Peyer's patch (tissue), 4 donors: ENCODE measurements around the gene PDE11A. TPM values are rescaled to one million over a fixed set of nuclear protein-coding genes. Genes with fewer than 3 reads are reported as not detected.

Source experiments
- DNase-seq, 3 donors: peaks; one replicate each; pipeline ENCODE4 v3.0.0-alpha.2; 2017 to 2019
- H3K27ac ChIP-seq, 4 donors: fragments of 200-600 bp; sonication (generic); one replicate each; pipeline ENCODE4 v1.5.1; 2016 to 2019
- H3K27me3 ChIP-seq, 2 donors: fragments of 200-600 bp; sonication (generic); one replicate each; pipeline ENCODE4 v1.5.1; 2019
- H3K36me3 ChIP-seq, 3 donors: fragments of 200-600 bp; sonication (generic); one replicate each; pipeline ENCODE4 v1.5.1; 2016 to 2019
- H3K4me1 ChIP-seq, 4 donors: fragments of 200-600 bp; sonication (generic); one replicate each; pipeline ENCODE4 v1.5.1; 2016 to 2019
- H3K4me3 ChIP-seq, 4 donors: fragments of 200-600 bp; sonication (generic); 1 replicate in 3 of 4; 2 replicates in 1 of 4; pipeline ENCODE4 v1.5.1; 2016 to 2019; ENCODE audit warnings: mild to moderate bottlenecking in 1 of 4
- H3K9me3 ChIP-seq, 4 donors: fragments of 200-600 bp; sonication (generic); one replicate each; pipeline ENCODE4 v1.5.1; 2016 to 2019; ENCODE audit warnings: mild to moderate bottlenecking in 1 of 4
- POLR2A ChIP-seq, 2 donors: fragments of 450-650 bp; IDR thresholded peaks; one replicate each; pipeline ENCODE4 v1.5.1; 2017; ENCODE audit warnings: antibody characterized with exemption in 2 of 2, mild to moderate bottlenecking in 2 of 2, moderate library complexity in 2 of 2
- total RNA-seq, 4 donors: library from RNA; depleted of rRNA; stranded (reverse); fragments of >200 nt; gene quantifications; one replicate each; pipeline ENCODE4 v1.1.0, GENCODE V29; 2016
- TF ChIP-seq, protein P1 (sequence below), 6 experiments: fragments of 450-650 bp in 4 of 6; fragments of 200-600 bp in 2 of 6; sonication (generic) in 1 of 6; IDR thresholded peaks; one replicate each; pipeline ENCODE4 v1.5.1; 2017 to 2019; ENCODE audit warnings: antibody characterized with exemption in 6 of 6, mild to moderate bottlenecking in 3 of 6, moderate library complexity in 1 of 6

Gene PDE11A
- total RNA-seq, 4 donors from 2014 or later: 1.6 to 2.1 (median 1.7) TPM

DNA sequence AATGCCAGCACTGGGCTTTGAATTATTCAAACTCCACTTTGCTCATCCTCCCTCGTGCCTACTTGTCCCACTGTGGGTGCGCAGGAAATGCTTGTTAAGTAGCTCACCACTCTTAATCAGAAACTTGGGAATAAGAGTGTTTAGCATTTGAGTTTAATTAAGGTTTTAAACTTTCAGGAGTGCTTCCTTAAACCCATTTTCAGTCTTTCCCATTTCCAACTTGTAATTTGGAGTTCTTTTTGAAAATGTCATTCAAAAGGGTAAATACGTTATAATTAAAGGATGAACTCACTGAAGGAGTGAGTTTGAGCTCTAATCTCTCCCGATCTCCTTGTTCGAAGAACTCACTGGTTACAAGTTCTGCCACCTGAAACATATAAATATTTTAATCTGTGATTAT lies 403.4 kb downstream of the PDE11A start:
- TF ChIP-seq, protein P1, sequence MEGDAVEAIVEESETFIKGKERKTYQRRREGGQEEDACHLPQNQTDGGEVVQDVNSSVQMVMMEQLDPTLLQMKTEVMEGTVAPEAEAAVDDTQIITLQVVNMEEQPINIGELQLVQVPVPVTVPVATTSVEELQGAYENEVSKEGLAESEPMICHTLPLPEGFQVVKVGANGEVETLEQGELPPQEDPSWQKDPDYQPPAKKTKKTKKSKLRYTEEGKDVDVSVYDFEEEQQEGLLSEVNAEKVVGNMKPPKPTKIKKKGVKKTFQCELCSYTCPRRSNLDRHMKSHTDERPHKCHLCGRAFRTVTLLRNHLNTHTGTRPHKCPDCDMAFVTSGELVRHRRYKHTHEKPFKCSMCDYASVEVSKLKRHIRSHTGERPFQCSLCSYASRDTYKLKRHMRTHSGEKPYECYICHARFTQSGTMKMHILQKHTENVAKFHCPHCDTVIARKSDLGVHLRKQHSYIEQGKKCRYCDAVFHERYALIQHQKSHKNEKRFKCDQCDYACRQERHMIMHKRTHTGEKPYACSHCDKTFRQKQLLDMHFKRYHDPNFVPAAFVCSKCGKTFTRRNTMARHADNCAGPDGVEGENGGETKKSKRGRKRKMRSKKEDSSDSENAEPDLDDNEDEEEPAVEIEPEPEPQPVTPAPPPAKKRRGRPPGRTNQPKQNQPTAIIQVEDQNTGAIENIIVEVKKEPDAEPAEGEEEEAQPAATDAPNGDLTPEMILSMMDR (IDR thresholded peaks at IDR 0.05): no peak
- no peak for TF ChIP-seq POLR2A (IDR thresholded peaks at IDR 0.05)
- no peak overlapping the region for H3K27ac ChIP-seq
- H3K36me3 ChIP-seq: no peaks in the 10 kb centered on the region
- no peaks in the 10 kb centered on the region for H3K9me3 ChIP-seq
- no peaks in the 10 kb centered on the region for H3K4me1 ChIP-seq
- no peak overlapping the region for H3K4me3 ChIP-seq
- no peak for DNase-seq
- no peaks in the 10 kb centered on the region for H3K27me3 ChIP-seq

- TF ChIP-seq, protein P1 (IDR thresholded peaks at IDR 0.05): no peak
- TF ChIP-seq POLR2A (IDR thresholded peaks at IDR 0.05): no peak
Measured at GRCh38 chr2:177668617-177669016, 404.0 kb downstream of the PDE11A start.

GRCh38 chr2:177667626-177668025 lies 405.0 kb downstream of the PDE11A start:
- Histone ChIP-seq H3K36me3 (no peaks in the 10 kb centered on the region), H3K27ac (no peak overlapping the region), H3K4me1 (no peaks in the 10 kb centered on the region), H3K4me3 (no peak overlapping the region), H3K9me3 (no peaks in the 10 kb centered on the region), H3K27me3 (no peaks in the 10 kb centered on the region)
- DNase-seq: no peak
- TF ChIP-seq, protein P1 (IDR thresholded peaks at IDR 0.05): no peak
- TF ChIP-seq POLR2A (IDR thresholded peaks at IDR 0.05): no peak

More at GRCh38 chr2:177668617-177669016, 404.0 kb downstream of the PDE11A start:
- Histone ChIP-seq H3K27ac (no peak overlapping the region), H3K36me3 (no peaks in the 10 kb centered on the region), H3K4me3 (no peak overlapping the region), H3K4me1 (no peaks in the 10 kb centered on the region), H3K27me3 (no peaks in the 10 kb centered on the region), H3K9me3 (no peaks in the 10 kb centered on the region)
- DNase-seq: no peak

DNA sequence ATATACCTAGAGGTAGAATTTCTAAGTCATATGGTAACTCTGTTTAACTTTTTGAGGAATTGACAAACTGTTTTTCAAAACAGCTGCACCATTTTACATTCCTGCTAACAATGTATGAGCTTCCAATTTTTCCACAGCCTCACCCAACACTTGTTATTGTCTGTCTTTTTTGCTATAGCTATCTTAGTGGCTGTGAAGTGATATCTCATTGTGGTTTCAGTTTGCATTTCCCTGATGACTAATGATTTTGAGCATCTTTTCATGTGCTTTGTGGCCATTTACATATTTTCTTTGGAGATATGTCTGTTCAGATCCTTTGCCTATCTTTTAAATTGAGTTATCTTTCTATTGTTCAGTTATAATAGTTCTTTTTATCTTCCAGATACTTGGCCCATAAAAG lies 406.2 kb downstream of the PDE11A start:
- H3K4me1 ChIP-seq: no peaks in the 10 kb centered on the region
- DNase-seq: no peak
- H3K27ac ChIP-seq: no peak overlapping the region
- H3K9me3 ChIP-seq: no peaks in the 10 kb centered on the region
- no peak overlapping the region for H3K4me3 ChIP-seq
- no peak for TF ChIP-seq POLR2A (IDR thresholded peaks at IDR 0.05)
- TF ChIP-seq, protein P1 (IDR thresholded peaks at IDR 0.05): no peak
- H3K27me3 ChIP-seq: no peaks in the 10 kb centered on the region
- H3K36me3 ChIP-seq: no peaks in the 10 kb centered on the region

DNA sequence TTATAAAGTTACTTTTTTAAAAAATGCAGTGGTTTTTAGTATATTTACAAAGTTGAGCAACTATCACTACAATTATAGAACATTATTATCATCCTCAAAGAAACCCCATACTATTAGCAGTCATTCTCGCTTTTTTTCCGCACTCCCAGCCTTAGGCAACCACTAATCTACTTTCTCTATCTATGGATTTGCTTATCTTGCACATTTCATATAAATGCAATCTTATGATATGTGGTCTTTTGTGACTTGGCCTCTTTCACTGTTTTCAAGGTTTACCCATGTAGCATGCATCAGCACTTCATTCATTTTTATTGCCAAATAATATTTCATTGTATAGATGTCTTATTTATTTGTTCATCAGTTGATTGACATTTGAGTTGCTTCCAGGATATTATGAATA lies 406.6 kb downstream of the PDE11A start:
- Histone ChIP-seq H3K36me3 (no peaks in the 10 kb centered on the region), H3K27ac (no peak overlapping the region), H3K4me1 (no peaks in the 10 kb centered on the region), H3K27me3 (no peaks in the 10 kb centered on the region), H3K9me3 (no peaks in the 10 kb centered on the region), H3K4me3 (no peak overlapping the region)
- no peak for TF ChIP-seq POLR2A (IDR thresholded peaks at IDR 0.05)
- TF ChIP-seq, protein P1 (IDR thresholded peaks at IDR 0.05): no peak
- no peak for DNase-seq

GRCh38 chr2:177665328-177665727 lies 407.2 kb downstream of the PDE11A start:
- Histone ChIP-seq H3K27me3 (no peaks in the 10 kb centered on the region), H3K36me3 (no peaks in the 10 kb centered on the region), H3K4me1 (no peaks in the 10 kb centered on the region), H3K4me3 (no peak overlapping the region), H3K27ac (no peak overlapping the region), H3K9me3 (no peaks in the 10 kb centered on the region)
- DNase-seq: no peak
- no peak for TF ChIP-seq POLR2A (IDR thresholded peaks at IDR 0.05)
- TF ChIP-seq, protein P1 (IDR thresholded peaks at IDR 0.05): no peak
